OCI-LY1 (cell line): ENCODE data around the gene BMPR1A.

Experiments used
- CTCF ChIP-seq: fragments of 200-600 bp; sonication (generic), shearing (Covaris generic); IDR thresholded peaks from 2 replicates; pipeline ENCODE4 v1.5.1; 2017; ENCODE audit warnings: mild to moderate bottlenecking, antibody characterized with exemption, low read length, moderate library complexity, mixed read lengths
- EZH2 ChIP-seq: fragments of 200-600 bp; sonication (generic), shearing (Covaris generic); IDR thresholded peaks from 2 replicates; pipeline ENCODE4 v1.8.0; 2017; ENCODE audit warnings: borderline replicate concordance, mixed run types, mild to moderate bottlenecking, antibody characterized with exemption, low read length, moderate library complexity, mixed read lengths

- no peak for TF ChIP-seq CTCF
- no peak for TF ChIP-seq EZH2
Measured at GRCh38 chr10:86769991-86770390, 13.6 kb downstream of the BMPR1A start.
